GM19397 (cell line): ENCODE measurements around the gene CKAP5.
A peak's percentile ranks its signal among the peaks of the same experiment; 100 is the strongest.
"Not testable (repeated sequence)": the region's sequence is repeated elsewhere in the genome, so short reads cannot be mapped to it uniquely, and the experiment has no call there.

Experiments
- ATAC-seq: cut with Tn5 transposase; IDR thresholded peaks from one replicate; pipeline ENCODE4 v1.9.1; 2021; ENCODE audit warnings: mild to moderate bottlenecking, moderate library complexity; ENCODE audit not compliant: unreplicated experiment

Gene CKAP5

DNA sequence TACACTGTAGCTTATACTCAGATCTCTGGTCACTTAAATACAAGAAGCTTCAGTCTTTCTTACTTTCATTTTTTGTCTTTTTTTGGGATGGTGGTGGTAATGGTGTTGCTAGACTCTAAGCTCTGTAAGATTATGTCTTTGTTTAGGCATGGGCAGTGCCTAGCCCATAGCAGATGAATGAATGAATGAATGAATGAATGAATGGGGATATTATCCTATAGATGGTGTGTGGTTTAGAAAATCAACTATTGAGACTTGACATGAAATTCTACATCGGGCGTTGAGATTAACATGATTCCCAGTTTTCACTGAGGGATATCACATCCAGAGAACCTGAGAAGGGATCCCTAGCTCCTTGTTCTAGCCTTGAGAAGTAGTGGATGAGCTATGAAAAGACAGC, 9.8 kb upstream of the CKAP5 start:
- no peak for ATAC-seq

DNA sequence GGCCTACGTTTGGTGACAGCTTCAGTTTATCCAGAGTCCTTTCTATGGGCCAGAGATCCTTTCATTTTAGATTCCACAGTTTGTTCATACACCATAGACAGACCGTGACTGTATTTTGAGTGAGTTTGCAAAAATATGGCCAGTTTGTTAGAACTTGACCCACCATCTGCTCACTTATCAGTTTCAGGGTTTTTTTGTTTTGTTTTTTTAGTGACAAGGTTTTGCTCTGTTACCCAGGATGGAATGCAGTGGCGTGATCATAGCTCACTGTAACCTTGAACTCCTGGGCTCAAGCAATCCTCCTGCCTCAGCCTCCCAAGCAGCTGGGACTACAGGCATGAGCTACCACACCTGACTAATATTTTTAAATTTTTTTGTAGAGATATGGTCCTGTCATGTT, 9.1 kb upstream of the CKAP5 start:
- no peak for ATAC-seq

DNA sequence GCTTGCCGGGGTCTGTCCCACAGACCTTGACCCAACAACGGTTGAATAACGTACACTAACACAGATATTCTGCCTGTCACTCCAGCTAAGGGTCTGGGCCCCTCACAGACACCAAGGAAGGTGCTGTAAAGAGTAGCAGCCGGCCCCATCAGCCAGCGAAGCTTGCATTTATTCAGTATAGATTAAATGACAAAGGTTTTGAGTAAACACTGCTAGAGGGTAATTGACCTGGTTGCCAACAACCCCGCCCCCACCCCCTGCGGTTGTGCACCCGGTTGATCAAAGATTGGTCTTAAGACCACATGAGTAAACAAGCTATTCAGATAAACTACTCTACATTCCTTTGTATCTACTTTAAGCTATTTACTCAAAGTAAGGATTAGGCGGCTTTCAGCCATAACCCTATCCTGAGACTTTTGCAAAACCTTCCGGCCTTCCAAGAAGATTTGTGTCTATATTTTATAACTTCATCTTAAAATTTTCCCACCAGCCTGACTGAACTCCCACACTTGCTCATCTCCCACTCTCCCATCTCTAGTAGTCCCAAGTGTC, 4.8 kb upstream of the CKAP5 start:
- ATAC-seq = no peak

DNA sequence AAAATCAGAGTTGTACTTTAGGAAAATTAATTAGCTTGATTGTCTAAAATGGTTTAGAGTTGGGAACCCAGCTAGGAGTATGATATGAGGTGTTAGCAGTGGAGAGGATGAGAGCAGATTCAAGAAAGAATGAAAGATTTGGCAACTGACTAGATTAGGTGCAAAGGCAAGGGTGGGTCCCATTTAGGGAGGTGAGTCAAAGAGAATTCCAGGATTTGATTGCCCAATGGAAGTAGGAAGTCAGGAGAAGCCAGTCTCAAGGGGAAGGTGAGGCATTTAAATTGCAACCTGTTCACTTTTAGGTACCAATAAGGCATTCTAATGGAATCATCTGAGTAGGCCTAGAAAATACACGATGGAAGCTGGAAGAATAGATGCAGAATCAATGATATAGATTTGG, 3.6 kb upstream of the CKAP5 start:
- ATAC-seq = no peak

DNA sequence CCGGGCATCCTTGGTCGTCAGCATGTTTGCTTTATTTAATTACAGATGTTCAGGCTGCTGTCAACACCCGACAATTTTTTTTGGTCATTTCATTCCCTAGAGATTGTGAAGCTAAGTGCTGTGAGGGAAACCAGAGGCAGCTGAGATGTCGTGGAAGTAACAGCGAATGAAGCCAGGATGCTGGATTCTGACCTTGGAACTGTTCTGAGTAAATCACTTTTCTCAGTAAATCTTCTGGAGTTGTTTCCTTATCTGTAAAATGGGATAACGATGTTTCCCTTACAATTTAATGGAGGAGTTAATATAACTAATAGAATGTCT, 390 bp upstream of the CKAP5 start:
- ATAC-seq = peak; percentile 5

DNA sequence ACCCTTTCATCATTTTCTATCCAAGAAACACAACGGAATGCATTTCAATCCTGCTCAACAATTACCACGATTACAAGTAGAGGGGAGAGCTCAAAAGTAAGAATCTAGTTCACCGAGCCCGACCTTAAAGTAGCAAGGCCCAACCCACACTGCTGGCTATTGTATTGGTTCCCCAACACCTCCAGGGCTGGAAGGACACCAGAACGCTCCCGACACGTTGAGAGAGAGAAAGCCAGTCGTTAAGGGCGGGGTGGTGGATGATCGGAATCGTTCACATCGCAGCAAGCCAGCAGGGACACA, 690 bp downstream of the CKAP5 start:
- no peak for ATAC-seq

DNA sequence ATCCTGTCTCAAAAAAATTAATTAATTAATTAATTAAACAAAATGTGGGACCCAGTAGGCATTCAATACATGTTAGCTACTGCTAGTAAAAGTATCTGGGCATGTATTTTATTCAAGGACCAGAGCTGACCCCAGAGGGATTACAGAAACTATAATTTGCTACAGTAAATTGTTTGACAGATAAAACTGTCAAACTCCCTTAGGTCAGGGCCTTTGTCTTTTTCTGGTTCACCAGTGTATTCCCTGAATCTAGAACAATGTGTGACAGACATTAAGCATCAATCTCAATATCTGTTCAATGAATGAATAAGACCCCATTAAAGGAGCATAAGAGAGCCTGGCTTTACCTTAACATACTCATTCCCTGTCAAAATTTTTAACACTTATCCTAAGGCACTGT, 6.0 kb downstream of the CKAP5 start:
- no peak for ATAC-seq

DNA sequence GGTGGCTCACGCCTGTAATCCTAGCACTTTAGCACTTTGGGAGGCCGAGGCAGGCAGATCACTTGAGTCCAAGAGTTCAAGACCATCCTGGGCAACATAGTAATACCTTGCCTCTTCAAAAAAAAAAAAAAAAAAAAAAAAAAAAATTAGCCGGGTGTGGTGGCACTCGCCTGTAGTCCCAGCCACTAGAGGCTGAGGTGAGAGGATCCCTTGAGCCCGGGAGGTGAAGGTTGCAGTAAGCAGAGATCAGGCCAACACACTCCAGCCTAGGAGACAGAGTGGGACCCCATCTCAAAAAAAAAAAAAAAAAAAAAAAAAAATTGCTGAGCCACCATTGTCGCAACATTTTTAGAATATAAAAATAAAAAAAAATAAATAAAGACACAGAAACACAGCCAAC, 7.6 kb downstream of the CKAP5 start:
- ATAC-seq = no peak

DNA sequence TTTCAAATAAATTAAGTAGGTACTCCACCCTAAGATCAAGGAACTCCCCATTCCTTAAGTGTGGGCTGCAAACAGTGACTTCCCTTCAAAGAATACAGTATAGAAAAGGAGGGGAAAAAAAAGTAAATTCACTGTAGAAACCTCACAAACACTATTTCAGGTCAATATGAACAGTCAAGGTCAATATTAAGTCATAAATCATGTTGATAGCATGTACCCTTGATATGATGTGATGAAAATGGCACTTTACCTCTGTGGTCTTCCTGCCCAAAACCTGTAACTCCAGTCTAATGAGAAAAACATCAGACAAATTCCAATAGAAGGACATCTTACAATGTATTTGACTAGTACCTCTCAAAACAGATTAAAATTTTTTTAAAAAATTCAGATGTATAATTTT, 8.2 kb downstream of the CKAP5 start:
- no peak for ATAC-seq

DNA sequence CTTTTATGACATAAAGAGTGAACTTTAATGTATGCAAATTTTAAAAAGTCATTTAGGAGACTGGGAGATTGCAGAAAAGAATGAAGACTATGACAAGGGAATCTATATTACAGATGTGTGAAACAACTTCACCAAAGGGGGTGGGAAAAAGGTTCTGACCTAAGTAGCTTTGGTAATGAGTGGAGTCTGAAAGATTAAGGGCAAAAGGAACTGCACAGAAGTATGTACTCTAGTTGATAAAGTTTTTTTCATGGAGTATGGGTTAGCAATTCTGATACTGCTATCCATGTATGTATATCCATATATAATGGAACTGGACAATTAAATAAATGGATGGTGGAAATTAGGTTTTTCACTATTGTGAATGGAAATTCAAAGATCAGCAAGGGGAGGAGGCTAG, 9.2 kb downstream of the CKAP5 start:
- ATAC-seq = no peak

DNA sequence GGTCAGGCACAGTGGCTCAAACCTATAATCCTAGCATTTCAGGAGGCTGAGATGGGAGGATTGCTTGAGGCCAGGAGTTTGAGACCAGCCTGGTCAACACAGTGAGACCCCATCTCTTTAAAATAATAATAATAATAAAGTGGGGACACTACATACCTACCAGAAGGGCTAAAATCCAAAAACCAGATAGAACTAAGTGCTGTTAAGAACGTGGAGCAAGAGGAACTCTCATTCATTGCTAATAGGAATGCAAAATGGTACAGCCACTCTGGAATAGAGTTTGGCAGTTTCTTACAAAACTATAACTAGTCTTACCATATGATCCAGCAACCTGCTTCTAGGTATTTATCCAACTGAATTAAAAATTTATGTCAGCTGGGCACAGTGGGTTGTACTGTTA, 9.6 kb downstream of the CKAP5 start:
- ATAC-seq = no peak

DNA sequence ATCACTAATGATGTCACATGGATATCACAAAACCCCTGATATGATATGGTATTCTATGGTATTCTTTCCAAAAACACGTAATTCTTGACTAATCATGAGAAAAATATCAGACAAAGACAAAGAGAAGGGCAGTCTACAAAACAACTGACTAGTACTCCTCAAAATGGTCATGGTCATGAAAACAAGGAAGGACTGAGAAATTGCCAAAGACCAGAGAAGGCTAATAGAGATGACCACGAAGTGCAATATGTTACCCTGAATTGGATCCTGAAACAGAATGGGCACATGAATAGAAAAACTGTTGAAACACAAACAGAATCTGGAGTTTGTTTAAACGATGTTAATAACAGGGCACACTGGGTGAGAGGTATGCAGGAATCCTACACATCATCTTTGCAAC, 10.2 kb downstream of the CKAP5 start:
- no peak for ATAC-seq

DNA sequence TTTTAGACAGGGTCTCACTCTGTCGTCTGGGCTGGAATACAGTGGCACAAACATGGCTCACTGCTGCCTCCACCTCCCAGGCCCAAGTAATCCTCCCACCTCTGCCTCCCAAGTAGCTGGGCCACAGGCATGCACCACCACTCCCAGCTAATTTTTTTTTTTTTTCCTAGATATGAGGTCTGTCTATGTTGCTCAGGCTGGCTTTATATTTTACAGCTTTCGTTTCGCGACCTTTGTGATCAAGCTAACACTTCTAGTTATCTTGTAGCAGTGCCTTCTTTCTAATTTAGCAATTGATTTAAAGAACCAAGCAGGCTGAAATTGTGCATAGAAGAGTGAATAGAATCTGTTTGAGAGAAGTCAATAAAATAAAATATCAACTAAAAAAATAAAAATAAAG, 11.3 kb downstream of the CKAP5 start:
- ATAC-seq = no peak

DNA sequence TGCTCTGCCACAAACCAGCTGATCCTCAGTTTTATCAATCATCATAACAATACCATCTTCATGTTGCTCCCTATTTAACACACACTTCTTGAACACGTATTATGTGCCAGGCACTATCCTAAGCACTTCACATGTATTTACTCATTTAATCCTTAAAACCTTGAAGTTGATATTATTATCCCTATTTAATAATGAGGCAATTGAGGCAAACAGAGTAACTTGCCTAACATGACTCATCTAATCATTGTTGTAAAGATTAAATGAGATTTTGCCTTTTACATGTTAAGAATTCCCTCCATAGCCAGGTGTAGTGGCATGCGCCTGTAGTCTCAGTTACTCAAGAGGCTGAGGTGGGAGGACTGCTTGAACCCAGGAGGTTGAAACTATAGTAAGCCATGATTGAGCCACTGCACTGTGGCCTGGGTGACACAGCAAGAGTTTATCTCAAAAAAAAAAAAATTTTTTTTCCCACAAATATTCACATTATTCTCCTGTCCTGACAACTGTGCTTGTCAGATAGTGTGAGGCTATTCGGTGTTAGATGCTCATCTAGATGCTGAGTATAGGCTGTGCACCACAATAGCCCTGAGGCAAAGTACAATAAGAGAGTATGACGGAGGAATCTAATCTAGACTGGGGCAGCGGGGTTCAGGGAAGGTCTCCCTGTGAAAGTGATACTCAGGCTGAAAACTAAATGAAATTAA, 13.4 kb downstream of the CKAP5 start:
- ATAC-seq = no peak

DNA sequence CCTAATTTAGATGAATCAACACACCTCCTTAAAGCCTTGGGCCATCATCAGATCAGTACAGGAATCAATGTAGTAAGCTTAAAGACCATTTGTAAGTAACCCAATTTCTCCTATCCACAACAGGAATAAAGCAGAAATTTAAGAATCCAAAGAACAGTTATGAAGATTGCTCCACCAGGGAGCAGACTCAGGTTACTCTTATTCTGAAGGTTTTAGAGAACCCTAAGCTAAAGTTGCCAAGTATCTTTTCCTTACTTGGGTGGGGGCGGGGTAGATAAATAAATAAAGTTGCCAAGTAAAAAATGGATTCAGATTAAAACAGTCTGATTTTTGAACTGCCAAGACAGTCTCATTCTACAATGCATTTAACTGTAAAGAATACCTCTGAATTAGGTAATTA, 18.1 kb downstream of the CKAP5 start:
- no peak for ATAC-seq

DNA sequence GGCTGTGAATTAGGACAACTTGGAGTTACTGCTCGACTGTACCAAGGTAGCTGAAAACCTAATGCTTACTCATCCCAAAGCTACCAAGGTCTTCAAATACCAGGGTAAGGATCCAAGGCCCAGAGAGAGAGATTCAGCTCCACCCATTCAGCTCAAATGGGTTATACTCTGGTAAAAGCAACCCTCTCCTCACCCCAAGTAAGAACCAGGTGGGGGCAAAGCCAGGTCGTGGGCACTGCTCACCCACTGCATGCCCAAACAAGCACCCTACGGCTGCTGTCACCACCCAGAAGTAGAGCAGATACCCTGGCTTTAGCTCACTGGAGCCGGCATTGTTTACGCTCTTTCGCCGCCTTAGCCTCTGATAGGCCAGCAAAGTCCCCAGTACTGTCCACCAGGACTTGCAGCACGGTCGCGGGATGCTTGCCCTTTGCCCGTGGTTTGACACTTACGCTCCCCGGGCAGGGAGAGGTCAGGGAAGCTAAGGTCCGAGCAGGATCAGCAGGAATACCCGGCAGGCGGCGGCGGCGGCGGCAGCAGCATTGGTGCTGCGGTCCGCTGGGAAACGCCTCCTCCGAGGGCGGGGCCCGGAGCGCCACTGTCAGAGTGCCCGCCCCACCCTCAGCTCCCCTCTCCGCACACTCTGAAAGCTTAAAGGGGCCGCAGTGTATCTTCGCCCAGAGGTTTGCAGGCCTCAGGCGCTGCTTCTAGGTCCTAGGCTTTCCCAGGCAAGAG, 19.6 kb downstream of the CKAP5 start:
- peak; percentile 100 for ATAC-seq

DNA sequence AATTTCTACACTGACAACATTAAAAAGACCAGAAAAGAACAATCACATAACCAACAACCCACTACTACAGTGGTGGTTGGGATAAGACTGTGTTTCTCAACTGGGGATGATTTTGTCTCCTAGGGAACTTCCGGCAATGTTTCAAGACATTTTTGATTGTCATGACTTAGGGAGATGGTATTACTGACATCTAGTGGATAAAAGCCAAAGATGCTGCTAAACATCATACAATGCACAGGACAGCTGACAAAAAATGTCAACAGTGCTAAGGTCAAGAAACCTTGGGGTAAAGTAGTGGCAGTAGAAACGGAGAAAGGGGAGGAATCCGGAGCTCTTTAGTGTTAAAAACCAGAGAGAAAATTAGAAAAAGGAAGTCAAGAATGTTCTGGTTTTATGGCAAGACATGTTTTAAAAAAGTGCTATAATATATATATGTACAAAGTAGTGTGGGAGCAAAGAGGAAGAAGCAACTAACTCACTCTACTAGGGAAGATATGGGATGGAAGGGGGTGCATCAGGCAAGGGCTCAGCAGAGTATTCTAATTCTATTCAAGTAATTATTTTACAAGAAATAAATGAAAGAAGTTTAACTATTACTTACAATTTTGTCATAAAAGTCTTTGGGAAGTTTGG, 37.2 kb downstream of the CKAP5 start:
- ATAC-seq = no peak

DNA sequence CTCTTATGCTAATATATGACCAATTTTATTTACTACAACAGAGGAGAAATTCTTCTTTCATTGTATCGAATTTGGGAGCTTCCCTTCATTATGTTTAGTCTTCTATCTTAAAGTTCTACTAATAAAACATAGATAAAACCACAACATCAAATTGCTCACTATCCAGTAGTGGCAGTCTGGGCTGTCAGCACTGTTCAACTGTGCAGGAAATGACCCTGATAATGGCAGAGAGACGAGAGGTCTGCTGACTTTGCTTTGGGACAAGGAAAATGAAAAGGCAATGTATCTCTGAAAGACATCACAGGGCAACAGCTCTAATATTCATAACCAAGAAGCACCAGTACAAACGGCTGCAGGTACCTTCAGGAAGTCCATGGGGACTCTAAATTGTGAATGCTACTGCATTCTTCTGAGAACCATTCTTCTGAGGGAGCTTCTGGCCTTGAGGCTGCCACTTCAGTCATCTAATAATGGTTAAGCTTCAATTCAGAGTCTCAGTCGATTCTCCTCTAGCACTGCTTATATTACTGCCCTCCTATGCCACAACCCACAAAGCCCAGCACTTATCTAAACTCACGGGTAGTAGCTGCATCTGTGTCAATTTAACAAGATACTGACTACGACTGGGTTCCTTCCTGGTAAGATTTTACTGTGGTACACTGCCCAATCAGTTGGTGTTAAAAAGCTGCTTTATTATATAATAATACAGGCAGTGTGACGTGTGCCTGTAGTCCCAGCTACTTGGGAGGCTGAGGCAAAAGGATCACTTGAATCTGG, 44.2 kb downstream of the CKAP5 start:
- ATAC-seq = no peak

DNA sequence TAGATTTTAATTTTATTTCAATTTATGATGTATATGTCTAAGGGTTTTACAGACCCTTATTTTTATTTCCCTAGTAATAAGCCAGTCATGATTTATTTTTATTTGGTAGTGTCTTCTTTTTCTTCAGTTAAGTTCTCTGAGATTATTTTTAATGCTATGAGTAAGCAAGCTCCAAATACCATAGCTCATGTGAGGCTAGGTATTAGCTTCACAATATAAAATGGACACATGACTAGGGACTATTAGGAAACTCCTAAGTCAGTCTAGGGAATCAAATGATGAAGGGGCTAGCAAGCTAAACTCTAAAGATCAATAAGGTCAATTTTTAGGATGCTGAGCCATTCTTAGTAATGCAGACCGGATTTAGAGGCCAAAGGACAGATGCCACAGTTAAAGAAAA, 45.9 kb downstream of the CKAP5 start:
- ATAC-seq = no peak

DNA sequence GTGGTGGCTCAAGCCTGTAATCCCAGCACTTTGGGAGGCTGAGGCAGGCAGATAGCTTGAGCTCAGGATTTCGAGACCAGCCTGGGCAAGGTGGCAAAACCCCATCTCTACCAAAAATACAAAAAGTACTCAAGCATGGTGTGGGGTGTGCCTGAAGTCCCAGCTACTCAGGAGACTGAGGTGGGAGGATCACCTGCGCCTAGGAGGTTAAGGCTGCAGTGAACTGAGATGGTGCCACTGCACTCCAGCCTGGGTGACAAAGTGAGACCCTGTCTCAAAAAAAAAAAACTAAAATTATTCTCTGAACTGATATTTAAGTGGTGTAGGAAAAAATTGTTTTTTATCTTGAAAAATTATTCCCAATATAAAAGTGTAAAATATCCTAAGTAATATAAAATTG, 46.4 kb downstream of the CKAP5 start:
- ATAC-seq = not testable (repeated sequence)

DNA sequence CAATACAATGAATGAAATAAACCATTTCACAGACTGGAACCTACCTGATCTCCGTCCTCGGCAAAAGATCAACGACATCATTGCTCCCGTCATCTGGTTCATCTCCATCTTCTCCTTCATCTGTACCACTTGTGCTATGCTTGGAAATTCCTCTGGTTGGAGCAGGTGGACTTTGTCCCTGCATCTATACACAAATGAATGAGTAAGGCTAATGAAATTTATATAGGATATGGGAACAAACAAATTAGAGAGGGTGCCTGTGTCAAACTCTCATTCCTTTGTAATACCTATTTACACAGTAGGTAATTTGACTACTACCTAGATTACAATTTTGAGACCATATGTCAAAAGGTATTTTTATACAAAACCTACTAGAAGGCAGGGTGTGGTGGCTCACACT, 67.7 kb downstream of the CKAP5 start:
- no peak for ATAC-seq

DNA sequence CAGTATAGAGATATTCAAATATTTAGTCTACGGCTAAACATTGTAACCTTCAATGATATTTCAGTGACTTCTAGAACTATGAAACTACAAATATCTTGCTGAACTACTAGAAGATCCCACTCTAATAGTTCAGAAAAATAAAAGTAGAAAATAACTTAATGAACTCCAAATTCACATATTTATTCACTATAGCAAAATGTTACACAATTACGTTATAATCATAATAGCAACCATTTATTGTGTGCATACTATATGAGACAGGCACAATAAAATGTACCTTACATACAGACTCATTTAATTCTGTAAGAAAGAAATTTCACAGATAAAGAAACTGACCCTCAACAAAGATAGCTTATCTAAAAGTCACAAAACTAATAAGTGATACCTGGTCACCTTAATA, 69.2 kb downstream of the CKAP5 start:
- no peak for ATAC-seq
